Chondrocyte (in vitro differentiated cells): ENCODE data around the gene KCNK3. TPM values are rescaled to one million over a fixed set of nuclear protein-coding genes. Genes with fewer than 3 reads are reported as not detected.
"Not testable (repeated sequence)": the region's sequence is repeated elsewhere in the genome, so short reads cannot be mapped to it uniquely, and the experiment has no call there.

ENCODE experiments used
- DNase-seq: peaks from one replicate; pipeline ENCODE4 v3.0.0; 2021; ENCODE audit warnings: mixed read lengths, low spot score
- H3K27ac Mint-ChIP-seq: one replicate; pipeline ENCODE4 v1.8.0; 2021; ENCODE audit warnings: mild to moderate bottlenecking, moderate library complexity, mixed read lengths; ENCODE audit not compliant: unreplicated experiment
- H3K27me3 Mint-ChIP-seq: 2 replicates; pipeline ENCODE4 v1.8.0; 2021; ENCODE audit warnings: low read depth, mixed read lengths
- H3K36me3 Mint-ChIP-seq: 2 replicates; pipeline ENCODE4 v1.8.0; 2021; ENCODE audit warnings: low read depth, mixed read lengths
- H3K4me1 Mint-ChIP-seq: 2 replicates; pipeline ENCODE4 v1.8.0; 2021; ENCODE audit warnings: low read depth, mild to moderate bottlenecking, mixed read lengths
- H3K4me3 Mint-ChIP-seq: one replicate; pipeline ENCODE4 v1.8.0; 2021; ENCODE audit warnings: mild to moderate bottlenecking, moderate library complexity, mixed read lengths; ENCODE audit not compliant: unreplicated experiment
- H3K9me3 Mint-ChIP-seq: 2 replicates; pipeline ENCODE4 v1.8.0; 2021; ENCODE audit warnings: low read depth, mixed read lengths
- total RNA-seq: library from RNA; stranded (reverse); gene quantifications from 3 replicates; pipeline ENCODE4 v1.2.1, GENCODE V29; 2021
- TF ChIP-seq, protein P1 (sequence below): fragments of 200-600 bp; sonication (generic); IDR thresholded peaks from 2 replicates; pipeline ENCODE4 v1.5.0; 2021; ENCODE audit warnings: antibody characterized with exemption, mild to moderate bottlenecking, moderate library complexity

KCNK3 gene
- total RNA-seq, 1 donor from 2014 or later, result 2.9 TPM

DNA sequence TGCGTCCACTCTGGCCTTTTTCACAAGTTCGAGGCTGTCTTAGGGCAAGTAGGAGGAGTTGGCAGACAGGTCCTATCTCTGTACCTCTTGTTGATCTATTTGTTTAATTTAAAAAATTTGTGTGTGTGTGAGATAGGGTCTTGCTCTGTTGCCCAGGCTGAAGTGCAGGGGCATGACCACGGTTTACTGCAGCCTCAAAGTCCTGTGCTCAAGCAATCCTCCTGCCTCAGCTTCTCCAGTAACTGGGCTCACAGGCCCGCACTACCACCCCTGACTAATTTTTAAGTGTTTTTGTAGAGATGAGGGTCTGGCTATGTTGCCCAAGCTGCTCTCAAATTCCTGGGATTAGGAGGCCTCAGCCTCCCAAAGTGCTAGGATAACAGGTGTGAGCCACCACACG, 67.3 kb downstream of the KCNK3 start:
- no peaks in the 10 kb centered on the region for H3K27me3 Mint-ChIP-seq
- H3K36me3 Mint-ChIP-seq, result no peaks in the 10 kb centered on the region
- no peak overlapping the region for H3K4me3 Mint-ChIP-seq
- peaks cover 37% of the 10 kb centered on the region for H3K4me1 Mint-ChIP-seq
- no peak for DNase-seq
- no peak overlapping the region for H3K27ac Mint-ChIP-seq
- no peaks in the 10 kb centered on the region for H3K9me3 Mint-ChIP-seq
- TF ChIP-seq, protein P1, sequence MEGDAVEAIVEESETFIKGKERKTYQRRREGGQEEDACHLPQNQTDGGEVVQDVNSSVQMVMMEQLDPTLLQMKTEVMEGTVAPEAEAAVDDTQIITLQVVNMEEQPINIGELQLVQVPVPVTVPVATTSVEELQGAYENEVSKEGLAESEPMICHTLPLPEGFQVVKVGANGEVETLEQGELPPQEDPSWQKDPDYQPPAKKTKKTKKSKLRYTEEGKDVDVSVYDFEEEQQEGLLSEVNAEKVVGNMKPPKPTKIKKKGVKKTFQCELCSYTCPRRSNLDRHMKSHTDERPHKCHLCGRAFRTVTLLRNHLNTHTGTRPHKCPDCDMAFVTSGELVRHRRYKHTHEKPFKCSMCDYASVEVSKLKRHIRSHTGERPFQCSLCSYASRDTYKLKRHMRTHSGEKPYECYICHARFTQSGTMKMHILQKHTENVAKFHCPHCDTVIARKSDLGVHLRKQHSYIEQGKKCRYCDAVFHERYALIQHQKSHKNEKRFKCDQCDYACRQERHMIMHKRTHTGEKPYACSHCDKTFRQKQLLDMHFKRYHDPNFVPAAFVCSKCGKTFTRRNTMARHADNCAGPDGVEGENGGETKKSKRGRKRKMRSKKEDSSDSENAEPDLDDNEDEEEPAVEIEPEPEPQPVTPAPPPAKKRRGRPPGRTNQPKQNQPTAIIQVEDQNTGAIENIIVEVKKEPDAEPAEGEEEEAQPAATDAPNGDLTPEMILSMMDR, result no peak

DNA sequence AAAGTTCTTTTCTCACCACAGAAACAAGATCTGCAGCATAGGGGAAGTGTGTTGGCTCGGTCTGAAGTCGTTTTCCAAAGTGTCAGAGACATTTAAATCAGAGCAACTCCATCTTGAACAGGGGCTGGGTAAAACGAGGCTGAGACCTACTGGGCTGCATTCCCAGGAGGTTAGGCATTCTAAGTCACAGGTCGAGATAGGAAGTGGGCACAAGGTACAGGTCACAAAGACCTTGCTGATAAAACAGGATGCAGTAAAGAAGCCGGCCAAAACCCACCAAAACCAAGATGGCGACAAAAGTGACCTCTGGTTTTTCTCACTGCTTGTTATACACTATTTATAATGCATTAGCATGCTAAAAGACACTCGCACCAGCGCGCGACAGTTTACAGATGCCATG, 68.5 kb downstream of the KCNK3 start:
- H3K36me3 Mint-ChIP-seq, H3K9me3 Mint-ChIP-seq, H3K27ac Mint-ChIP-seq, DNase-seq, H3K4me3 Mint-ChIP-seq, H3K27me3 Mint-ChIP-seq: not testable (repeated sequence)
- H3K4me1 Mint-ChIP-seq, result peaks cover 49% of the 10 kb centered on the region

DNA sequence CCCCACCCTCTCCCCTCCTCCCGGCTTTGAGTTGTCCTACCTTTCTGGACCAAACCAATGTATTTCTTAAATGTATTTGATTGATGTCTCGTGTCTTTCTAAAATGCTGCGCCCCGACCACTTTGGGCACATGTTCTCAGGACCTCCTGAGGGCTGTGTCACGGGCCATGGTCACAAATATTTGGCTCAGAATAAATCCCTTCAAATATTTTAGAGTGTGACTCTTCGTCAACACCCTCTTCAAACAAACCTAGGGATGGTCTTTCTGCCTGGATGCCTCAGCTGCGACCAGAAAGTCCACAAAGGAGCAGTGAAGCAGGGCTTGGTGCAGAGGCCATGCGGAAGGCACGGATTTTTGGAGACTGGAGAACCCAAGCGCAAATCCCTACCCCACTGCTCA, 70.5 kb downstream of the KCNK3 start:
- TF ChIP-seq, protein P1, result no peak
- no peaks in the 10 kb centered on the region for H3K36me3 Mint-ChIP-seq
- peak overlapping the region; percentile 77 for H3K27ac Mint-ChIP-seq
- peaks cover 48% of the 10 kb centered on the region for H3K4me1 Mint-ChIP-seq
- peak overlapping the region; percentile 38 for H3K4me3 Mint-ChIP-seq
- H3K27me3 Mint-ChIP-seq, result no peaks in the 10 kb centered on the region
- H3K9me3 Mint-ChIP-seq, result no peaks in the 10 kb centered on the region
- DNase-seq, result no peak

DNA sequence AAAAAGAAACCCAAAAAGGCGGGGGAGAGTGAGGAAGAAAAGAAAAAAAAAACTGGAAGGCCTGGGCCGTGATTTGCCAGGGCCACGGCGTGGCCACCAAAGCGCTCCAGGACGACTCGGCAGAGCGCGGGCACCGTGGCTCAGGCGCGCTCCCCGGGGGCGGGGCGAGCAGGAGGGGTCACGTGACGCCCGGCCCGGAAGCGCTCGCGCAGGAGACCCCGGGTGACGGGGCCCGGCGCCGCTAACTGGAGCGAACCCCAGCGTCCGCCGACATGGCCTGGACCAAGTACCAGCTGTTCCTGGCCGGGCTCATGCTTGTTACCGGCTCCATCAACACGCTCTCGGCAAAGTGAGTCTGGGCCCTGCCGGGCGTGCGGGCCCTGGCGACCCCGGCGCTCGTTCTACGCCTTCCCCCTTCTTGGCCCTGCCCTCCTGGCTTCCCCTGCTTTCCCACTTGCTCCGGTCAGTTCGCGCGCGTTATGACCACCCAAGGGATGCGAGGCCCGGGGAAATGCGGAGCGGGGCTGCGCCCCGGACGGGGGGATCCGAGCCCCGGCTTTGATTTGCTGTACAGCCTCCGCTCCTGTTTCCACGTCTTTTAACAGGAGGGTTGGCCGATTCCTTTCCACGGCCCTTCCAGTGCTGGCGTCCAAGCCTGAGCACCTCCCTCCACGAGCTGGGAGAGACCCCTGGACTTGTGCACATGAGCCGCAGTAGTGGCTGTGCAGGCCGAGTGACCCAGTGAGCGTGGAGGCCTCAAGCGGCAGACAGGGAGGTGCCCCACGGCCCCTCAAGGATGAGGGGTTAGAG, 71.8 kb downstream of the KCNK3 start, which contains the start of gene SLC35F6:
Gene SLC35F6, plus strand, starts transcription at position 207 of the 810 bp plus-strand sequence. Its CDS starts 66 bp downstream, at position 273.
- TF ChIP-seq, protein P1, result no peak
- H3K4me3 Mint-ChIP-seq, result peak within 1 kb of the TSS; percentile 87
- no peaks in the 10 kb centered on the region for H3K36me3 Mint-ChIP-seq
- H3K9me3 Mint-ChIP-seq, result no peaks in the 10 kb centered on the region
- H3K27ac Mint-ChIP-seq, result peak within 1 kb of the TSS; percentile 85
- no peaks in the 10 kb centered on the region for H3K27me3 Mint-ChIP-seq
- H3K4me1 Mint-ChIP-seq, result peaks cover 45% of the 10 kb centered on the region
- DNase-seq, result no peak

DNA sequence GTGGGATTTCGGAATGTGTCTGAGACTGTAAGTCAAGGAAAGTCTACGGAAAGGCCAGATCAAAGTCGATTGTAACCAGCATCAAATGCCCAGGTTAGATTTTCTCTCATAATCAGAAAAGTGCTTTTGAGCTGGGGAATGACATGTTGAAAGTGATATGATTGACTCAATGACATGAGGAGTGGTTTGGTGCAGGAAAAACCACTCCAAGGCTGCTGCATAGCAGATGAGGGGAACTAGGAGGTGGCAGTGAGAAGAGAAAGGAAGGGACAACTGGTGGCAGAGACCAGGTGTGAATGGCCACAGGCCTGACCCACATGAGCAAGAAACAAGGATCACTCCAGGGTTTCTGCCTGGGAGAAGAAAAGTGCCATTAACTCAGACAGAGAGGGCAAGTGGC, 72.4 kb downstream of the KCNK3 start:
- DNase-seq, result no peak
- Mint-ChIP-seq H3K9me3 (no peaks in the 10 kb centered on the region), H3K36me3 (no peaks in the 10 kb centered on the region), H3K4me1 (peaks cover 51% of the 10 kb centered on the region), H3K27me3 (no peaks in the 10 kb centered on the region), H3K27ac (peak overlapping the region; percentile 85), H3K4me3 (peak overlapping the region; percentile 87)
- TF ChIP-seq, protein P1, result no peak
